NCI-H2196 (cell line): ENCODE measurements around the gene ASB16.
"Not testable (repeated sequence)": the region's sequence is repeated elsewhere in the genome, so short reads cannot be mapped to it uniquely, and the experiment has no call there.

Source experiments
- DNase-seq: peaks from one replicate; lab custom pipeline; 2025; ENCODE audit not compliant: unreplicated experiment; lab: John Stamatoyannopoulos, UW

The ASB16 gene

DNA sequence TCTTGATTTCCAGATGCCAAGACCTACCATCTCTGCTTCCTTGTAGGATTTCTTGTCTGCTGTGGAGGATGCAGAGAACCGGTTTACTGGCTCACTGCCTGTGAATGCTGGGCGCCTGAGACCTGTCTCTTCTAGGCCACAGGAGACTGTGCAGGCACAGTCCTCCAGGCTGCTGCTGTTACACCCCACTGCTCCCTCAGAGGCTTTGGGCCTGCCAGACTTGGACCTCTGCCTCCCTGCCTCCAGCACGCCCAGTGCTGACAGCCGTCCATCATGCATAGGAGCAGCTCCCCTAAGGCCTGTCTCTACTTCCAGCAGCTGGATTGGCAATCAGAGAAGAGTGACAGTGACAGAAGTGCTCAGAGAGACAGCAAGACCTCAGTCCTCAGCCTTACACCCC is 22.7 kb upstream of the ASB16 start:
- no peak for DNase-seq

DNA sequence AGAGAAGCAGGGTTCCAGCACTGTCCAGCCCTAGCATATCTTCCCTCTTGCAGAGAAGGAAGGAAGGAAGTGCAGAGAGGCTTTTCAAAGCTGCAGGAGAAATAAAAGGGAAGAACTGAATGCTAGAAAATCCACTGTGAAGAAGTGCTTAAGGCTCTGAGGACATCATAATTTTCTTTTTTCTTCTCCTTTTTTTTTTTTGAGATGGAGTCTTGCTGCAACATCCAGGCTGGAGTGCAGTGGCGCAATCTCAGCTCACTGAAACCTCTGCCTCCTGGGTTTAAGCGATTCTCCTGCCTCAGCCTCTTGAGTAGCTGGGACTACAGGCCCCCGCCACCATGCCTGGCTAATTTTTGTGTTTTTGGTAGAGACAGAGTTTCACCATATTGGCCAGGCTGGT is 21.4 kb upstream of the ASB16 start:
- DNase-seq, result not testable (repeated sequence)

DNA sequence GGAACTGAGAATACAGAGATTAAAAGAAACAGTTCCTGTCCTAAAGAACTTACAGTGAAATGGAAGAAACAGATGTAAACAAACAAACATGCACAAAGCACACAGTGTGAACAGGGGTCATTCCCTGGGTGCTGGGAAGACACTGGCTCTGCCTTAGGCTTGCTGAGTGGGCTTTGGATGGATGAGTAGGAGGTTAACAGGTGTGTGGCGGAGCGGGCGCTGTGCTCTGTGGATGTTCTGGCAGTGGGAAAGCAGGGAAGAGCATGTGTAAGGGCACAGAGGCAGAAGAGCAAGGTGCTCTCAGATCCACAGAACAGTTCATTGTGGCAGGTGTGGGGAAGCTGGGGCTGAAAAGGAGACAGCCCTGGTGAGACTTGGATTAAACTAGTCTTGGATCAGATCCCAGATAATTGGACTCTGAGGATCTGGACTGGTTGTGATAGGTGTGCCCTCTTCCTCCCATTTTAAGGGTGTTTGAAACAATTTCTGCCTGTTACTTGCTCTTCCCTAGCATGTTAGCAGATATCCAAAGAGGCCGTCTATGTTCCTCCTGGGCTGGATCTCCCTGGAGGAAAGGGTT is 20.7 kb upstream of the ASB16 start:
- DNase-seq, result no peak

DNA sequence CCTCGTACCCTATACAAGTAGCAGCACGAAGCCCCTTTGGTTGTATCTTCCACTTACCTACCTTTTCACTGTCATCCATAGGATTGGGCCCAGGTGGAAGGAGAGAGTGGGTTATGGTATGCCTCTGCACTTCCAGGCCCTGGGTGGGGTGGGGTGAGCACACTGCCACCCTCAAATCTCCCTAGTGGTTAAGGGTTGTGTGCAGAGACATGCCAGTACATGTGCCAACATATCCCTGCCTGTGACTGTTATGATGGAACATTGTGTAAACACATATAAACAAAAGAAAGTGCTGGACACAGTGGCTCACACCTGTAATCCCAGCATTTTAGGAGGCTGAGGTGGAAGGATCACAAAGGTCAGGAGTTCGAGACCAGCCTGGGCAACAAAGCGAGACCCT is 17.6 kb upstream of the ASB16 start:
- no peak for DNase-seq

DNA sequence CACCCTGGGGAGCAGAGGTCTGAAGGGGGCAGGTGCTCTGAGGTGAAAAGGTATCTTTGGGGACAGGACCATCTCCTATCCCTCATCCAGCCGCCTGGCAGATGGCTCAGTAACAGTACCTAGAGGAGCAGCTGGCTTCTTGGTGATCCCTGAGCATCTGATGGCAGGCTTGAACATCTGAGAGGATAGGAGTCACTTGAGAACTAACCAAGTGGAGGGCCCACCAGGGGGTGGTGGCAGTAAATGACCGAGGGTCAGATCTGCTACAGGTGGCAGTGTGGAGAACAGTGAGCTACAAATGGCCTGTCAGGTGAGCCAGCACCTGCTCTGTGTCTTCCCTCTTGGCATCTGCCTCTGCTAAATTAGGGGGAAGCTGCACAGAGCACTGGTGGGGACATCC is 15.0 kb upstream of the ASB16 start:
- peak; percentile 41 for DNase-seq

DNA sequence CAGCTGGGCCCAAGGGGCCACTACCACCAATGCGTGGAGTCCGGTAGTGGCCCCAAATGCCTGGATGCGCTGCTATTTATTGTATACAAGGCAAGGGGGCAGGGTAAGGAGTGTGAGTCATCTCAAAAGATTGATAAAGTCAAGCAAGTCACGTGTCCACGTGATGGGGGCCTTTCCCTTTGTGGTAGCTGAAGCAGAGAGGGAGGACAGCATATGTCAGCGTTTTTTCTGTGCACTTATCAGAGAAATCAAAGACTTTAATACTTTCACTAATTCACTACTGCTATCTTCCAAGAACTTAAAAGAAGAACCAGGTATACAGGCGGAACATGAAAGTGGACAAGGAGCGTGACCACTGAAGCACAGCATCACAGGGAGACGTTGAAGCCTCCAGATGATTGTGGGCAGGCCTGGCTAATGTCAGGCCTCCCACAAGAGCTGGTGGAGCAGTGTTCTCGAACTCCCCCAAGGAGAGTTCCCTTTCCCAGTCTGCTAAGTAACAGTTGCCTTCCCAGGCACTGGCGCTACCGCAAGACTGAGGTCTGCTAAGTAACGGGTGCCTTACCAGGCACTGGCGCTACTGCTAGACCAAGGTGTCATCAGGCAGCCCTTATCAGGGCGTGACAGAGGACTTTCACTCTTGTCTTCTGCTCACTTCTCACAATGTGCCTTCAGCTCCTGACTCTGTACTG is 10.8 kb upstream of the ASB16 start:
- no peak for DNase-seq

DNA sequence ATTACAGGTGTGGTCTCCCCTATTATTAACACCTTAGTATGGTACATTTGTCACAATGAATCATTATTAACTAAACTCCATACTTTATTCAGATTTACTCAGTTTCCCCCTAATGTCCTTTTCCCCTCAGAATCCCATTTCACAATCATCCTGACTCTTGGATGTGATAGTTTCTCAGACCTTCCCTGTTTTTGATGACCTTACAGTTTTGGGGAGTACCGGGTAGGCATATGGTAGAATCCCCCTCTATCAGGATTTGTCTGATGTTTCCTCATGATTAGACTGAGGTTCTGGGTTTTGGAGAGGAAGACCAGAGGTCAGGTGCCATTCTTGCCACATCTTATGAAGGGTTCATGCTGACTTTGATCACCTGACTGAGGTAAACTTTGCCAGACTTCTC is 6.0 kb upstream of the ASB16 start:
- no peak for DNase-seq

DNA sequence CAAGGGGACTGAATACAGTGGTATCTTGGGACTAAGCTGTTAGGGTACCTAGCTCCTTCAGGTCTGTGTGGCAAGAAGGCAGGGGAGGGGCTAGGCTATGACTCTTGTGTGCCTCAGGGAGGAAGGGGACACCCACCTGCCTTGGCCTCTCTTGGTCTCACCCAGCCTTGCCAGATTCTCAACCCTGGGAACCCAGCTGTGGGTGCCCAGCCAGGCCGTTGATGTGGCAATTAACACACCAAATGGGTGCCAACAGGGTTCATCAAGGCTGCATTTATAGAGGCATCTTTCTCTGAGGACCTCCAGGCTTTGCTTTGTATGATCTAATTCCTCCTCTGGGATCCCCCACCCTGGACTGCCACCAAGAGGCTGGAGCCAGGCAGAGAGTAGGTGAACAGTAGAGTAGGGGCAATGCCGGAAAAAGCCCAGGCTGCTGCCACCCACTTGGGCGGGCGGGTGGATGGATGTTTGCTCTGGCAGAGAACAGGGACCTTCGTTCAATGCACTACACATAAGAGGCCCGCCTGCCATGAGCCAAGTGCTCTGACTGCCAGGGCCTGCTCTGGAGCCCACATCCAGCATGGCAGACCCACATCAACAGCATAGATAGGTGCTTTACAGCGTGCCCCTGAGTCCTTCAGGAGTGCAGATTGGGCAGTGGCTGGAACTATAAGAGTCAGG is 3.2 kb upstream of the ASB16 start:
- no peak for DNase-seq

DNA sequence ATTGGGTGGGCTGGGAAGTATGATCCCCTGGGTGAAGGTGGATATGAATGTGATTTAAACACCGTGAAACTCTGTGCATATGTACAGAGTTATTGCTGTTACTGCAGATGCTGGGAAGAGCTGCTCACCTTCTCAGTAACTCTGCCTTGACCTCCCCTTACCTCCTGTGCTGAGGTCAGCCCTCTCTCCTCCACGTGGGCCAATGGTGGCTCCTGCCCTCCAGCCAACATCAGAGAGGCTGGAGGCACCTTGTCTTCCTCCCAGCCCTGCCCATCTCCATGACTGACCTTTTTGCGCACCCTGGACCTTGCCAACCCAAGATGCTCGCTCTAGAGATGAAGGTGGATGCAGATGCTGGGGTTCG is 387 bp upstream of the ASB16 start:
- no peak for DNase-seq

DNA sequence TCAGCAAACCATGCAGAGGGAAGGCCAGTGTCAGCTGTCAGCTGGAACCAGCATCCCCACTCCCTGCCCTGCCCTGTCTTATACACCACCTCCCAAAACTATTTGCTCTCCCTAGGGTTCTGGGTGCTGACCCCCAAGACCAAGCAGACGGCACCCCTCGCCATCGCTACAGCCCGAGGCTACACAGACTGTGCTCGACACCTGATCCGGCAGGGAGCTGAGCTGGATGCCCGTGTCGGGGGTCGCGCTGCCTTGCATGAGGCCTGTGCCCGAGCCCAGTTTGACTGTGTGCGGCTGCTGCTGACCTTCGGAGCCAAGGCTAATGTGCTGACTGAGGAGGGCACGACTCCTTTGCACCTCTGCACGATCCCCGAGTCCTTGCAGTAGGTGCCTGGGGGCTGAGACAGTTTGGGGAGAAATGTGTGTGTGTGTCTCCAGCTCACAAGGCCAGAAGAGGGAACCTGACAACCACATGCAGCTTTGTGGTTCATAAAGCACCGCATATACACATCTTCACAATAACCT is 1.5 kb downstream of the ASB16 start:
- DNase-seq, result no peak

DNA sequence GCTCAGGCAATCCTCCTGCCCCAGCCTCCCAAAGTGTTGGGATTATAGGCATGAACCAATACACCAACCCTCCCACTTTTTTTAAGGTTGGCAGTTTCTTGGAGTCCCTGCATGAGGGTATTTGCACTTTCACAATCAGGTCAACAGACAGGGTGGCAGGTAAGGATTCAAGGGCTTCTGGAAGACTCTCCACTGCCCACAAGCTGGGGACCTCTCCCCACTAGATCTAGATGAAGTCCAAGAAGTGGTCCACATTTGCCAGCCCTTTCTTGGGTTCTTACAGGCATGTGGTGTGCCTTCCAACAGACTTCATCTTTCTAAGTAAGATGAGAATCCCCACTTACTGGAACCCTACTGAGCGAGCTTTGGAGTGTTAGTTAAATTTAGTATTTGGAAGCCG is 3.9 kb downstream of the ASB16 start:
- DNase-seq, result no peak

DNA sequence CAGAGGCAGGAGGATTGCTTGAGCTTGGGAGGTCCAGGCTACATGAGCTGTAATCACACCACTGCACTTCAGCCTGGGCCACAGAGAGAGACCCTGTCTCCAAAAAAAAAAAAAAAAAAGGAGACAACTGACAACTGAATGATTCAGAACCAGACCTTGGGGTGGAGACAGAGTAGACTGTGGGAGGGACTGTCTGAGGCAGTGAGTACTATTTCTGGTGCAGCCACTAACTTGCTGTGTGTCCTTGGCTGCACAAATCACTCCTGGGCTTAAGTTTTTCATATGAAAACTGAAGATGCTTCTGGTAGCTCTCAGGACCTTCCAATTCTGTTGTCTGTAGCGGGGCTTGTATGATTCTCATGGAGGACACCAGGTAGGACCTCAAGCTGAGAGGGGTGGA is 5.8 kb downstream of the ASB16 start:
- DNase-seq, result no peak

DNA sequence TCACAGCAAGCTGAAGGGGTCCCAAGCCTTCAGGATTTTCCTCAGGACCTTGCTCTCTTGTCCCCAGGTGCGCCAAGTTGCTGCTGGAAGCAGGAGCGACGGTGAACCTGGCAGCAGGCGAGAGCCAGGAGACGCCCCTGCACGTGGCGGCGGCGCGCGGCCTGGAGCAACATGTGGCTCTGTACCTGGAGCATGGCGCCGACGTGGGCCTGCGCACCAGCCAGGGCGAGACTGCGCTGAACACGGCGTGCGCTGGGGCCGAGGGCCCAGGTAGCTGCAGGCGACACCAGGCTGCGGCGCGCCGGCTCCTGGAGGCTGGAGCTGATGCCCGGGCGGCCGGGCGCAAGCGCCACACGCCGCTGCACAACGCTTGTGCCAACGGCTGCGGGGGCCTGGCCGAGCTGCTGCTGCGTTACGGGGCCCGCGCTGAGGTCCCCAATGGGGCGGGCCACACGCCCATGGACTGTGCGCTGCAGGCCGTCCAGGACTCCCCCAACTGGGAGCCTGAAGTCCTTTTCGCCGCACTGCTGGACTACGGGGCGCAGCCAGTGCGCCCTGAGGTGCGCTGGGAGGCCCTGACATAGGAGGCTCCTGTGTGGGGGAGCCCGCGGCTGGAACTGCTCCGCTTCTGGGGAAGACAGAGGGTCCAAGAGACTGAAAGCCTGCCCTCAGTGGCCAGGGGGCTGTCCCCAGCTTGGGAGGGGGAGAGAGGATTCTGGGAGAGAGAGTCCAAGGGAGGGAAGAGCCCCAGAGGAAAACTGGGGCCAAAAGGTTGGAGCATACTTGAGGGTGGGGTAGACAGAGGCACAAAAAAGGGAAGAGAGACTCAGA is 6.4 kb downstream of the ASB16 start:
- no peak for DNase-seq

DNA sequence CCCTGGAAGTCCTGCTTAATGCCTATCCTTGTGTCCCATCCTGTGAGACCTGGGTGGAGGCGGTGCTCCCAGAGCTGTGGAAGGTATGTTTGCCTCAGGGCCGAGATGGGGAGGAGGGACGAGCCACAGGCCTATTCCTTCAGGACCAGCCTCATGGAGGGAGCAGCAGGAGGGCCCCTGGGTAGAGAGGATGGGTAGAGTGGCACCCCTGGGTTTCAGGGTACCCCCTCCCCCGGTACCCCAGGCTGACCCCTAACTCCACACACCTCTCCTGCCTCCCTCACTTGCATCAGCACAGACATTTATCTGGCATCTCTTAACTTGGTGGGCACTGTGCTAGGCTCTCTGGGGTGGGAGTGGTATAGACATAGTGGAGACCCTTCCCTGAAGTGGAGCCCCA is 7.1 kb downstream of the ASB16 start:
- no peak for DNase-seq

DNA sequence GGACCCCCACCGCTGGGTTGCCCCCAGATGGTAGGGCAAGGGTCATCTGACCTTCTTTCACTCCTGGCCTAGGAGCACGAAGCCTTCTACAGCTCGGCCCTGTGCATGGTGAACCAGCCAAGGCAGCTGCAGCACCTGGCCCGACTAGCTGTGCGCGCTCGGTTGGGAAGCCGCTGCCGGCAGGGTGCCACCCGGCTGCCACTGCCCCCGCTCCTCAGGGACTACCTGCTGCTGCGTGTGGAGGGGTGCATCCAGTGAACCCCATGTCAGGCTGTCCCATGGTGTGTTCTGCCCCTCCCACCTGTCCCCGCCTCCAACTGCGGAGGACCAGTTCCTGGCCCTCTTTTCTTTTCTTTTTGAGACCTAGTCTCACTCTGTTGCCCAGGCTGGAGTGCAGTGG is 7.6 kb downstream of the ASB16 start:
- no peak for DNase-seq

DNA sequence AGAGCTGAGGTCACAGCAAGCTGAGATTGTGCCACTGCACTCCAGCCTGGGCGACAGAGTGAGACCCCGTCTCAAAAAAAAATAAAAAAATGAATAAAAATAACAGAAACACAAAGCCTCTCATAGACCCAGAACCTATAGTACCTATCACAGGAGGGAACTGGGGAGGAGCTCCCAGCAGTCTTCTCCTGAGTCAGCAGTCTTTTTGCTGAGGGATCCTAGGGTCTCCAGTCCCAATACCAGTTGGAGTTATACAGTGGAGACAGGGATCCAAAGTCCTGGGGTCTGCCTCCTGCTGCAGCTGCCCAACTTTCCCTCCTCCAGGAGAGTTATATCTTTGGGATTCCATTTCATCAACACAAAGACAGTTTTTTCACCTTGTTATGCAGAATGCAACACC is 12.5 kb downstream of the ASB16 start:
- no peak for DNase-seq

DNA sequence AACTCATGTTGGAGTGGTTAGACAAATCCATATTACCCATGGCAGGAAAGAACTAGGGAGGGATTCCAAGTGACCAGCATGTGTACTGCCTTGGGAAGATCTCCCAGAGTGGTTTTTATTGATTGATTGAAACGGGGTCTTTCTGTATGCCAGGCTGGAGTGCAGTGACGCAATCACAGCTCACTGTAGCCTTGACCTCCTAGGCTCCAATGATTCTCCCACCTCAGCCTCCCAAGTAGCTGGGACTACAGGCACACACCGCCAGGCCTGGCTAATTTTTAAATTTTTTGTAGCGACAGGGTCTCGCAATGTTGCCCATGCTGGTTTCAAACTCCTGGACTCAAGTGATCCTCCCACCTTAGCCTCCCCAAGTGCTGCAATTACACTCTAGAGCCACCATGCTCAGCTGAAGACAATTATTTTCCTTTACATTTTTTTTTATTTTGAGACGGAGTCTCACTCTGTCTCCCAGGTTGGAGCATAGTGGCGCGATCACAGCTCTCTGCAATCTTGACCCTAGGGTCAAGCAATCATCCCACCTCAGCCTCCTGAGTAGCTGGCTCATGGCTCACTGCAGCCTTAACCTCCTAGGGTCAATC is 13.8 kb downstream of the ASB16 start:
- no peak for DNase-seq

DNA sequence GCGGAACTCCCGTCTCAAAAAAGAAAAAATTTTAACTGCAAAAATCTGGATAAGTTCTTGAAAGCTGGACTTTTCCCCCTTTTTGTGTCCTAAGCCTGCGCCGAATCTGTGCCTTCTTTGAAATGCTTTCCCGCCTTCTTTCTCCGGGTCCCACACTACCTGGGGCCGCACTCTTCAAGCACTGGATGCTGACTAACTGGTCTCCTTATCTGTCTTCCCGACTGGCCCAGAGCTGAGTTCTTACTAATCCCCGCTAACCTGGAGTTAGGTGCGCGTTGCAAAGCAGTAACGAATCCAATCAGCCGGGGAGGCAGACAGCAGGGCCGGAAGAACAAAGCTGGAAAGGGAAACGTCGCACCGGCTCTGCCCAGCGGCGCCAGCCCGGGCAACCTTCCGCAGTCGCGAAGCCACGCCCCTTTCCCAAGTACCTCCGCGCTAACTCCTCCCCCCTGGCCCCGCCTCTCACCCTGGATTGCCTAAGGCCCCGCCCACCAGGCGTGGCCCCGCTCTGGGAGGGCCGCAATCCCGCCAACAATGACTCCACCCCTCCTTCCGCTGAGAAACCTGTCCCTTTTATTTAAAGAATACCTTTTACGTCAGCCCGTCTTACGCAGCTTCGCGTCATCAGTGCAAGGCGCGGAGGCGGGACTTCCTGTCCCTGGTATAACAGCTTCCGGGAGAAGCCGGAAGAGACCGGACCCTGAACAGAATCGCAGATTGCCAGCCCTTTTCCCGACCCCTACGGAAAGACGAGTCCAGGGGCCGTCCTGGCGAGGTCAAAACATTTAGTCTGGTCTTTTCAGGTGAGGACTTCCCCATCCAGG is 16.0 kb downstream of the ASB16 start, which contains the start of gene TMUB2:
Gene TMUB2 (plus strand): TSS at position 666 of the 824 bp plus-strand sequence. CDS start 737 bp downstream, outside the sequence.
- peak; percentile 99 for DNase-seq

DNA sequence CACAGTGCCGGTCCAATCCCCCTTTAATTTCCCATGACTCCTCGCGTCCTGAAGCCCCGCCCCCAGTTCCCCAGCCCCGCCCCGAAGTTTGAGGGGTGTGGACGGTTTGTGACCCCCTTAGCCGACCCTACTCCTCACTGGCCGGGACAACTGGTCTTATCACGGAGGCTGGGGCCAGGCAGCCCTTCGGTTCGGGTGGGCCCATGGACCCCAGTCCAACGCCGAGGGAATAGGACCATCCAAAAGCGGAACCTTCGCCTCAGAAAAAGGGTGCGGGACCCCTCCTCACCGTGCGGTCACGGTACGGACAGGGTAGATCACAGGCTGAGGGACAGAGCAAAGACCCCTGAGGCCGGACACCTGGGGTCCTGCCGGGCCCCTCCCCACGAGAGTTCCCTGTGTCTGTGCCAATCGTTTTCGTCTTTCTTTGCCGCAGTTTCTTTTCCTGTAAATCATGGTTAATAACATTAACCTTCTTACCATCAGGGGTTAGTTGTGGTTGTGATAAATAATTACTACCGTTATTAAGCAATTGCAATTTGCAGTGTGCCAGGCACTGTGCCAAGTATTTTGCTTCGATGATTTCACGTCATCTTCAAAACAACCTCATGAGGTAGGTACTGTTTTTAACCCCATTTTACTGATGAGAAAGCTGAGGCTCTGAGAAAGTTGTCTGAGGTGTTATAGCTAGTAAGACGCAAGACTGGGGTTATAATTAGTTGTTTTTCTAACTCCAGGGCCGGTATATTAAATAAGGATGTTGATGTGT is 16.8 kb downstream of the ASB16 start:
- peak; percentile 26 for DNase-seq
